CD4-positive, alpha-beta T cell treated with Interleukin-1 beta for 1 hour (primary cell): Measurements from ENCODE around the gene TENT4A.
A peak's percentile ranks its signal among the peaks of the same experiment; 100 is the strongest.

ENCODE experiments used
- DNase-seq, 2 donors: peaks; one replicate each; pipeline ENCODE4 v3.0.0-alpha.2; 2020 to 2022

TENT4A gene

DNA sequence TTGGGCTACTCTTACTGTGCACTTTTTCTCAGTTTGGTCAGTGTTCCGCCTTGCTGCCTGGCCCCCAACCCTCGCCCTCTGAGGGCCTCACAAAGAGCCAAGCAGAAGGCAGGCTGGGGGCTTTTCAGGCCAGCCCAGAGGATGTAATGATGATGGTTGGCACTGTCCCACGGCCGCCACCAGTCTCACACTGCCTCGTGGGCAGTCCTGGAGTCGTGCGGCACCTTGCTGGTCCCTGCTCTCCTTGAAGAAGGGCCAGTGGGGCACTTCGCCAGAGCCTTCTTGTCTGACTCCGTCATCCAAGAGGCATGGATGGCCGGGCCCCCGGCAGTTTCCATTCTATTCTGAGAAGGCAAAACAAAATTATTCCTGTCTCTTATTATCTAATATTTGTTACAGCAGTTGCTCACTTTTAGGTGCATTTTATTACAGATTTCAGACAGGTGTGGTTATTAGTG lies 21.0 kb downstream of the TENT4A start:
- no peak for DNase-seq

DNA sequence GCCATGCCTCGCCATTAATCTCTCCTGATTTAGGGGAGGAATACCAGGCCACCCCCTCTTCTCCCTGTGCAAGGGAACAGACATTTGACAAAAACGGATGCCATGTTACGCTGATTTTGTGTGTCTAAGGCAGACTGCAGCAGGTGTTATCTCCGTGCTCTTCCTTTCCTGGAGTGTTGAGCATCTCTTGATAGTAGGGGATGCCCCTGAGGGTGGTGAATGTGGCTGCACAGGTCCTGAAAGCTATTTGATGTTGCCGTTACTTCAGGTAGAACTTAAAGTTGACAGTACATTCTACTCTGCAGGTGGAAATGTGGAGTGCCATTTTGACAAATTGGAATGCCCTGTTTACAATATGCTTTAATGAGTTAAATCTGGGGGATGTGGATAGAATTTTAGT lies 21.5 kb downstream of the TENT4A start:
- DNase-seq: no peak

DNA sequence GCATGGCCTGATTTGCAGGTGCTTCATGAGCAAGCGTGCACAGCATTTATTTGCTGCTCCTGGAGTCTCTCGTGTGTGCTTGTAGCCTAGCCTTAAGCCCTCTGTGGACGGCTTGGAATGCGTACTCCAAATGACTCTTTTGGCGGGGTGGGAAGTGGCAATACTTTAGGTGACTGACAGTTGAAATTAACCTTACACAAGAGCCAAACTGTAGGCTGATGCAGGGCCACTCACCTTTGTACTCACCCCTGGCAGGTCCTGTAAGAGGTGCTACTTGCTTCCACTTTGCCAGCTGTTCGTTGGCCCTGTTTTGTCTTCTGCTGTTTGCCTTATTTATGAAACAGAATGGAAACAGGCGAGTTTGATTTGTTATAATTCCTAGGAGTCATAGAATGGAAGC lies 22.9 kb downstream of the TENT4A start:
- no peak for DNase-seq

DNA sequence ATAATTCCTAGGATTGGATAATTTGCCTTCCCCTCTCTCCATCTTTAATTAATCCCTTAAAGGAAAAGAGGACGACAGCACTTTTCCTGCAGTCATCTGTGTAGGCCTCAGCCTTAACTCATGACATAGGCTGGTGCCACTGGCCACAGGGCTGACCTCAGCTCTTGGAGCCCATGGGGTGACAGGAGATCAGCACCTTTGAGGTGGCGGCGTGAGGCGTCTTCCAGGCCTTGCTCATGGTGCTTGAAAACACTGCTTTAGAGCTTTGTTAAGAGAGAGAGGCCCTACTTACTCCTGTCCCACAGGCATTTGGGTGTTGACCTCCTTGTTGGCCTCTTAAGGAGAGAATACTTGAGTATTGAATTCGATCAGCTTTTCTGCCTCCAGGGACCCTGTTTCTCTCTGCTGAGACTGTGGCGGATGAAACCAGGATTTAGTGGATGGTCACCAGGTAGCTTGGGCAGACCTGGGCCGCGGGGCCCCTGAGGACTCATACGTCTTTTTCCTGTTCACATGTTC lies 23.4 kb downstream of the TENT4A start:
- DNase-seq: no peak

DNA sequence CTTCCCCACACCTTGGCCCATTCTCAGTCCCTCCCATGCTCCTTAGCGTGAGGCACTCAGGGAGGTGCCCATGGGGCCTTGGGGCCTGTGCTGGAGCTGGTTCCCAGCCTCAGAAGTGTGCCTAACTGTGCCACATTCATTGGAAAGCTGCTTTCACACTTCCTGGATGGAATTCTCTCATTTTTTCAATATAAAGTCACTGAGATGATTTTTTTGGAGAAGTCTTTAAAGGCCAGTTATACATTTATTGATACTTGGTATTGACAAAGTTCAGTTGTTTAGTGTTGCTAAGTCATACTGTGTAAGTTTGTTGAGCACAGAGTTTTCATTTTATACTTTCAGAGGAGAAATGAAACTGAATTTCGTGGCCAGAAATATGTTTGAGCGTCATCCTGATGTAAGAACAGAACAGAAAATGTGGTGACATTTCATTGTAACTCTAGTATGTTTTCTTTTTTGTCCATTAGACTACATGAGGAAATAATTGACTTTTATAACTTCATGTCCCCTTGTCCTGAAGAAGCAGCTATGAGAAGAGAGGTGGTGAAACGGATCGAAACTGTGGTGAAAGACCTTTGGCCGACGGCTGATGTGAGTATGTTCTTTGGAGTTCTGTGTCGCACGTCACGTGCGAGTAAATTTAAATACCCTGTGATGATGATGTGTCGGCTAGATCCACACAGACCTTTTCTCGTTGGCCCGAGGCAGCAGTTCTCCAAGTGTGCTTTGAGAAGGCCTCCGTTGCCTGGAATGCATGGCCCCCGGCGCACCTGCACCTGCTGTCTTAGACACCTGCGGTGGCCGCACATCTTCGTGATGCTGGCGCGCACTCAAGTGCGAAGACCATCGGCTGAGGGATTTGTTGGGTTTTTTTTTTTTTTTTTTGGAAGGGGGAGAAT lies 24.1 kb downstream of the TENT4A start:
- no peak for DNase-seq

DNA sequence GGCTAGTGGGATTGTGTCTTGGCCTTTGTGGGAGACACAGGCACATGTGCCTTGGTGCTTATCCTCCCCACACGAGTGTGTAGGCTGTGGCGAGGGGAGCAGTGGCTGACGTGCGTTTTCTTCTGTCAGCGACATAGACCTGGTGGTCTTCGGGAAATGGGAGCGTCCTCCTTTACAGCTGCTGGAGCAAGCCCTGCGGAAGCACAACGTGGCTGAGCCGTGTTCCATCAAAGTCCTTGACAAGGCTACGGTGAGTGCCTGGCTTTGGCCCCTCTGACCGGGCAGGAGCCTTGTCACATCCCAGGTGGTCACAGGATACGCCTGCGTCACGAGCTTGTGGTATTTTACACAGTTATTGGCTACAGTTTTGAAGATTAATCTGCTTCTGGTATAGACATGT lies 26.4 kb downstream of the TENT4A start:
- no peak for DNase-seq

DNA sequence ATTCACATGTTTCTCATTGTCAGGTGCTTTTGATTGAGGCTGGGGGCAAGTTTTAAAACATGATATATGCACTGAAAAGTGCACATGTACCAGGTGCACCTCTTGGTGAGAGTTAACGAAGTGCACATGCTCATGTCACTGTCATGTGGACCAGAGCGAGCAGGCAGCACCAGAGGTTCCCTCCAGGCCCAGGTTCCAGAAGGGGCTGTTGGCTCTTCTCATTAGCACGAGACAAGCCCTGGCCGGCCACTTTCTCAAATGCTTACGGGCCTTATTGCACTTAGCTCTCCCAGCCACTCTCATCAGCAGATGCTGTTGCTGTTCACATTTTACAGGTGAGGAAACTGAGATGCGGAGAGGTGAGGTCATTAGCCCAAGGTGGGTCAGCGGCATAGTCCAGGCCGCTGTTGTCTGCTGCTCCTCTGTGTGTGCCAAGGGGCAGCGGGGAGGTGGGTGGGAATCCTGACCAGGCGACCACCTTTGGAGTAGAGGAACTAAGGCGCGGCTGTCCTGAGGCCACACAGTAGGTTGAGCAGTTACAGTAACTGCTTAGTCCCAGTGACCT lies 27.4 kb downstream of the TENT4A start:
- DNase-seq: no peak

DNA sequence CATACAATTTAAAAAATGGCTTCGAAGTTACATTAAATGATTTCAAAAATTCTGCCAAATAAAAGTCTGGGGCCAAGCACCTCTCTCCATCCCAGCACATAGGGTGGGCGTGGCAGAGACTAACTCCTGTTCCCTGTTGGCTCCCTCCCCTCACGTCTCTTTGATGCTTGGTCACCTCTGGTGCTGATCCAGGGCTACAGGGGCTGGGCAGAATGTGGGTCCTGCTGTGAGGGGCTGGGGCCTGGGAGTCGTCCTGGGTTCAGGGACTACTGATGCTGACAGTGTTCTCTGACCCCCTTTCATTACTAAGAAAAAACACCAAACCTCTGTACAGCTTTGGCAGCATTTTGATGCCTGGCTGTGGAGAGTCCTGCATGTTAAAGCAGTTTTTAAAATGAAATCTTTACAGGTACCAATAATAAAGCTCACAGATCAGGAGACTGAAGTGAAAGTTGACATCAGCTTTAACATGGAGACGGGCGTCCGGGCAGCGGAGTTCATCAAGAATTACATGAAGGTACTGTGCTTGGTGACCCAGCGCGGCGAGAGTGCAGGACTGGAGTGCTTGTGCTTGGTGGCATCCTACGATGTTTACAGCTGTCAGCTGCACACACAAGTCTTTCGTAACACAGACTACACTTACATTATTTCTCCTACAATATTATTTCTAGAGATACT lies 29.0 kb downstream of the TENT4A start:
- no peak for DNase-seq

DNA sequence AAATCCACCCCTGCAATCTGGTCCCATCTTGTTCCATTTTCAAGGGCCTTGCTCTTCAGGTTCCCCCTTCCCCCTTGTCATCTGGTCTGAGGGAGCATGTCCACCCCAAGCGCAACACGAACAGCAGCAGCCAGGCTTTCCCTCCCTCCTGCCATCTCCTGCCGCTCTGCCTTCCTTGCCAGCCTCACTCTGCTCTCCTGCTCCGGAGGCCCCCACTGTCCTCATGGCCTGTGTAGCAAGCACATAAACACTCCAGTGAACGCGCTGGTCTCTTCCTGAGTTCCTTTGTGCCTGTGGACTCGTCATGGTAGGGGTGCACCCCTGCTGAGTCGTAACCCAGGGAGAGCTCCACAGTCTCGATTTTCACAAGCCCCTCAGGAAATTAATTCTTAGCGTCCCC lies 29.9 kb downstream of the TENT4A start:
- no peak for DNase-seq

DNA sequence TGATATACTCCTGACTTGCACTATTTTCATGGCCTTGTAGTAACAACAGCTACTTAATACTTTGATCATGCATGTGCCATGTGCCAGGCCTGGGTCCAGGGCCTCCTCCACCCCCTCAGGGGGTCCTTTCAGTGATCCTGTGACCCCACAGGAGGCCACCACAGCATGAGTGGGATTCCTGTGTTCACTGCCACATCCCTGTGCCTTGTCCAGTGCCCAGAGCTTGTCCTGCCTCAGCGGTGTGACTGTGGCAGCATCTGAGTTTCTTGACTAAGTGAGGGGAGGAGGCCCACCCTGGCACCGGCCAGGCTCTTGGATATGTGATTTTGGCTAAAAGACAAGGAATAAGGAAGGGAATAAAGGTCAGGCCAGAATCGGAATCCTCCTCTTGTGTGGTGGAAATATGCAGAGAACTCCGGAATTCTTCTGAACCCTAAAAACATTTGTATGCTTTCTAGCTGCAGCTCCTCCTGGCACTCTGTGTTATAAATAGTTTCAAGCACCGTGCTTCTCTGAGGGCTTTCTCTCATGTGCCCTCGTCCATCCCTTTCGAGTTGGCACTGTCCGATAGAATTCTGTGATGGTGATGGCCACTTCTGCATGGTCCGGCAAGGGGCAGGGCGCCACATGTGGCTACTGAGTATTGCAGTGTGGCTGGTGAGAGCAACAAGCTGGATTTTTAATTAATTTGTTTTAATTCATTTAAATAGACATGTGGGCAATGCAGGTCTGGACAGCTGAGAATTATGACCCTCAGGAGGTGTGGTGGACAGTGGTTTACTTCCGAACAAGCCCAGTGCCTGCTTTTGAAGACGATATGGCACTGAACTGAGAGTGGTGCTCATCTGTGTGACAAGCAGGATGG lies 31.8 kb downstream of the TENT4A start:
- no peak for DNase-seq

DNA sequence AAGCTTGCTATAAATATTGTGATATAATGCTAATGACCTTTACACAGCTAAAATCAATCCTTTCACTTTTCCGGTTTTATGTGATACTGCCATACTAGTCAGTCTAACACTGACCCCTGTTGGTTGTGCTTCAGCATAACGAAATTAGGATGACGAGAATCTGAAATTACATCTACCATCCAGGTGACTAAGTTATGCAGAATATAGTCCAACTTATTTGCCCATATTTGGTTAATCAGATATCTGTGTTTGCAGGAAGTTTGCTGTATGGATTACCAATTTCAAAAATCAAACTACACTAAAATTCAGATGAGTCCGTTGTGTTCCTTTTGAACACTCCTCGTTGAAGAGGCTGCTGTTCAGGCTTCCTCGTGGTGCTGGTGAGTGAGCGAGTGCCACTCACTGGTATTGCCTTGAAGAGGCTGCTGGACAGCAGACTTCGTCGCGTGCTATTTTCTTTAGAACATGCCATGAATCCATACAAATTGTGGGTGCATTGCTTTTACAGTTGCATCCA lies 32.5 kb downstream of the TENT4A start:
- DNase-seq: peak in 1 of 2 donors; percentile 66

DNA sequence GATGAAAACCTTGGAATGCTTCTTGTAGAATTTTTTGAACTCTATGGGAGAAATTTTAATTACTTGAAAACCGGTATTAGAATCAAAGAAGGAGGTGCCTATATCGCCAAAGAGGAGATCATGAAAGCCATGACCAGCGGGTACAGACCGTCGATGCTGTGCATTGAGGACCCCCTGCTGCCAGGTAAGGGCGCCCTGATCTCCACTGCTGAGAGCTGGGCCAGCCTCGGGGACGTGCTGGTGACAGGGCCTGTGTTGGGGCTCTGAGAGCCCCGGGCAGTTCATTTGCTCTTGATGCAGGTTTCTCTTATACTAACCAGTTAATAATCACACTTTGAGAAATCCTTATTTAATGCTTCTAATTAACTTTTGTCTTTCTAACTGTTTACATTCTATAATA lies 33.0 kb downstream of the TENT4A start:
- DNase-seq: no peak

DNA sequence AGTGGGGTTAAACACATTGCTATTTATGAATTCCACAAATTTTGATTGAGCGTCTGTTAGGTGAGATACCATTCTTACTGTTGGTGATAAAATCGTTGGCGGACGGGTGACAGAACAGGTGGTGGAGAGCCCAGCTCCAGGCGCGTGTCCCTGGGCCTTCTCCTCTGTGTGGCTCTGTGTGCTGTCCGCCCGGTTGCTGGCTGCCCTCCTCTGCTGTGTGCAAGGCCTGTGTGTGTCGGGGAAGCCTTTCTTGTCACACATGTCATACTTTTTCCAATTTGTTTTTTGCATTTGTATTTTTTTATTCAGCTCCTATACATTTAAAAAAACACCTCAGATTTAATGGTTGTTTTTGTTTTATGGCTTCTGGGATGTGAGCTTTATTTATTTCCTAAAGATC lies 33.9 kb downstream of the TENT4A start:
- no peak for DNase-seq

DNA sequence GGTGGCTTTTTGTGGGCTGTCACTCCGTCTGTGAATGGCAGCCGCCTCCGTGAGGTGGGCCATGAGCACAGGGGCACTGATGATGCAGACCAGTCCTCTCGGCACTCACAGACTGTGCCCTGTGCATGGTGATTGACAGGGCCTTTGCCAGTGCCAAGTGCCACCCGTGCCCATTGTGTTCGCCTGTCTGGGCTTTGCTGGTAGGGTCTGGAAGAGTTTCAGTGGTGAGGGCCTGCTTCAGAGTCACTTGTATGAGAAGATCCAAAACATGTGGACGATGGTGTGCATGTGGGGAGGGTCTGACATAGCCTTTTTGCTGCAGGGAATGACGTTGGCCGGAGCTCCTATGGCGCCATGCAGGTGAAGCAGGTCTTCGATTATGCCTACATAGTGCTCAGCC lies 34.9 kb downstream of the TENT4A start:
- no peak for DNase-seq

DNA sequence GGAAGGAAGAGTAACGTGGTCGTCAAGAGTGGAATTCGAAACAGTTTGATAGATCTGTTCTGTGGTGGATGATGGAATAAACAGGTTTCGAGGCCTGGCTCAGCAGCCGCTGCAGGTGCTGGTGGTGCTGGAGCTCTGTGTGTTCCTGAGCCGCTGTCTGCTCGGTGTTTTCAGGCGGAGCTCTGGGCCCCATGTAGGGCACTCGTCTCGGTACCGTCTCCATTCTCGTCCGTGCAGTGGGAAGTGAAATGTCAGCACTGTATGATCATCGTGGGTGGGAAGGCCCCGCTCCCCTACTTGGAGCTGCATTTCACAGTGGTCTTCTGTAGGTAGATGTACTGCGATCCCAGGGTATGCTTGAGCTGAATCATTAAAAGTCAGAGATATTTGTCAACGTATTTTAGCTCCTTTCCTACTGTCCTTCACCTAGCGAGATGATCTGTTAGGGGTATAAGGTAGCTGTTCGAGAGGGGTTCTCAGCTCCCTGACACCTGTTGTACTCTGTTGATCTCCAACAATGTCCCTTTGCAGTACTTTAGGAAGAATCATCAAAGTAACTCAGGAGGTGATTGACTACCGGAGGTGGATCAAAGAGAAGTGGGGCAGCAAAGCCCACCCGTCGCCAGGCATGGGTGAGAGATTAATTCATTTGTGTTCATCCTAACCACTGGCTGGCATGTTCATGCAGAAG lies 35.9 kb downstream of the TENT4A start:
- no peak for DNase-seq

DNA sequence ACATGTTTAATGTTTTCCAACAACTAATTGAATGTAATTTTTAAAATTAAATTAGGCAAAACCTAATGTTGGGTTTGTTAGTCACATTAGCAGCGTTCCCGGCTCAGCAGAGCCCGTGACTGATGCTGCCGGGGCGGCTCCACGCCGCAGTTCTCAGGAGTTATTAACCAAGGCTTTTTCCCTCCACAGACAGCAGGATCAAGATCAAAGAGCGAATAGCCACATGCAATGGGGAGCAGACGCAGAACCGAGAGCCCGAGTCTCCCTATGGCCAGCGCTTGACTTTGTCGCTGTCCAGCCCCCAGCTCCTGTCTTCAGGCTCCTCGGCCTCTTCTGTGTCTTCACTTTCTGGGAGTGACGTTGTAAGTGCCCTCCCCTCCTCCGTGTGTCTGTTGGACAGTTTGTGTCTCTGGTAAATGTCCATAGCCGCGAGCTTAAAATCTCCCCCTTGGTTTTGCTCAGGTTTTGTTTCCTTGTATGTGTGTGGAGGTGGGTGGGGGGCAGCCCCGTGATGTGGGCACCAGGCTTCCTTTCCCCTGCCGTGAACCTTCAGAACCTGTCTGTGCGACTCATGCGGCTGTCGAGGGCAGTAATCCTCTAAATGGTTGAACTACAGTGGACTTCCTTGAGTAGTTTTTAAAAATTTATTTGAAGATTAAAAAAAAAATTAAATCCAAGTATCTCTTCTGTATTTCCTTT lies 37.1 kb downstream of the TENT4A start:
- no peak for DNase-seq

DNA sequence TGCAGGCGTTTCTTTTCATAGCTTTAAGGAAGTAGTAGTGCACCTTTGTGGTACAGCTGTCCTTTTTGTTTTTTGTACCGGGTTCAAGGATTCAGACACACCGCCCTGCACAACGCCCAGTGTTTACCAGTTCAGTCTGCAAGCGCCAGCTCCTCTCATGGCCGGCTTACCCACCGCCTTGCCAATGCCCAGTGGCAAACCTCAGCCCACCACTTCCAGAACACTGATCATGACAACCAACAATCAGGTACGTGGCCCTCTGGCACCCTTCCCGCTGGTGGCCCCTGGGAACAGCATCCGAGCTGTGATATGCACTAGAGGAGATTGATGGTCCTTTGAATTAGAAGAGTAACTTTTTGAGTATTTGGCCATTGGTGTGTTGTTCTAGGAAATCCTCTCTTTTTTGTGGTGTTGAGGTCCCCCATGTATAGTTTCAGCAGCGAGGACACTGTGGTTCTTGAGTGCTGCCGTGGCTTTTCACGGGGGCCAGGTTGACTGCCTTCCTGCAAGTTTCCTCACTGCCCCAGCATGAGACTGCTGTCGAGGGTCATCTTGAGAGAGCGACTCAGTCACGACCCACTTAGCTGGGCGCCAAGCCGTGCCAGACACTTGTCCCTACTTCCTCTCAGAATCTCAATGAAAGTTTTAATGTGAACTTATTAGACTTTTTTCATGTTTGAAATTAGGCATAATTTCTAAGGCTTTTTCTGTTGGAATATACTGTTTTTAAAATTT lies 37.9 kb downstream of the TENT4A start:
- DNase-seq: no peak

DNA sequence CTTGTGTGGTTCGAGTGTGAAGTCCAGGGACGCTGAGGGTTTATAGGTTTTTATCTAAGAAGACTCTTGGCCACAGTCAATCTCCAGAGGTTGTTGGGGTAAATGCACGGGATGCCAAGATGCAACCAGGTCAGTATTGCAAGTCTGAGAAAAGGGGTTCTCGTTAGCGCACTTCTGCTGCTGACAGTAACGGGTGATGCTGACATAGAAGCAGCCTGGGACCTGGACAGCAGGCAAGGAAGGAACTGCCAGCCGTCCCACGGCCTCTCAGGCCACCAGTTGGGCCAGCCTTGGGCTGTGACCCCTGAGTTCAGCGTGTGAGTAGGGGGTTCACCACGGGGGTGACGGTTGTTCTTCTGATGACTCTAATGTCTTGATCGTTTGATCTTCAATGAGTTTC lies 39.0 kb downstream of the TENT4A start:
- no peak for DNase-seq

DNA sequence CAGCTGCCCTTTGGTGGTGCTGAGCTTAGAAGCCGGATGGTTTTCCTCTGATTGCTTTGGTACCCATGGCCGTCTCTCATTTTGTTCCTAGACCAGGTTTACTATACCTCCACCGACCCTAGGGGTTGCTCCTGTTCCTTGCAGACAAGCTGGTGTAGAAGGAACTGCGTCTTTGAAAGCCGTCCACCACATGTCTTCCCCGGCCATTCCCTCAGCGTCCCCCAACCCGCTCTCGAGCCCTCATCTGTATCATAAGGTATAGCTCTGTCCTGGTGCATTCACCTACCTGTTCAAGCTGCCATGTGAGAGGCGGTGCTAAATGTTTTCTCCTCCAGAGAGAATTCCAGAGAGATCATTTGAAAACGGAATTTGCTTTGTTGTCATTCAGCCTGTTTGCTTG lies 39.5 kb downstream of the TENT4A start:
- DNase-seq: no peak

DNA sequence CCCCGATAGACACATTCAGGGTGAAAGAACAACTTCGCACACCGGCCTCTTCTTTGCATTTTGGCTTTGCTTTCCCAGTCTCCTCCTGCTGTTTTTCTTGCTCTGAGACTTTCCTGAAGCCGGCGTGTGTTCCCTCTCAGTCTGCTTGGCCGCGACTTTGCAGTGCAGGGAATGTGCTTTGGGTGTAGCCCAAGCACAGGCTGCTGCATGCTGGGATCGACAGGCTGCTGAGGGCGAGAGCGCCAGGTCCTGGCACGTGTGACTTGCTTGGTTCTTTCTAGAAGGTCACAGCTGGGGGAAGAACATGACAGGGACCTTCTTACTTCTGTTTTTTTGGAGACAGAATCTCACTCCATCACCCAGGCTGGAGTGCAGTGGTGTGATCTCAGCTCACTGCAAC lies 40.6 kb downstream of the TENT4A start:
- DNase-seq: no peak

DNA sequence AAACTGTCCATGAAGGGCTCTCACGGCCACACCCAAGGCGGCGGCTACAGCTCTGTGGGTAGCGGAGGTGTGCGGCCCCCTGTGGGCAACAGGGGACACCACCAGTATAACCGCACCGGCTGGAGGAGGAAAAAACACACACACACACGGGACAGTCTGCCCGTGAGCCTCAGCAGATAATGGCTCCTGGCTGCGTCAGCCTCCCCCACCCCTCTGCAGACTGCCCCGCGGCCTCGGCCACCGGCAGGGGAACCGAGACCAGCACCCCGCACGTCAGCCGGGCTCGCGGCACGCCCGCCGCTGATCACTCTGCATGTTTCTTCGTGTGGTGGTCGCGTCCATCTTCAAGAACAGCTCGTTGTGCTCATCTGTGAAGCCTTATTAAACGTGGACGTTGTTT lies 41.5 kb downstream of the TENT4A start:
- no peak for DNase-seq
